SK-N-SH (cell line): Measurements from ENCODE around the gene SNX10. TPM values are rescaled to one million over a fixed set of nuclear protein-coding genes. Genes with fewer than 3 reads are reported as not detected.

Experiments
- CTCF ChIA-PET: fragments of 300-600, 350-600 bp; formaldehyde crosslinking; extraction: SDS; loops from one replicate; lab custom pipeline; 2021; lab: Yijun Ruan, JAX
- POLR2A ChIA-PET: fragments of 350-600 bp; sonication (Branson Sonifier 250); formaldehyde crosslinking; extraction: SDS; loops from one replicate; lab custom pipeline; 2020; ENCODE audit warnings: antibody characterized with exemption, inconsistent platforms; lab: Yijun Ruan, JAX
- DNase-seq: peaks from one replicate; pipeline ENCODE4 v3.0.0; 2012
- H2AFZ ChIP-seq: fragments of 200-600 bp; sonication (generic); 2 replicates; pipeline ENCODE4 v1.8.1; 2016; ENCODE audit warnings: antibody characterized with exemption, mild to moderate bottlenecking, low read depth
- H3F3A ChIP-seq: fragments of 200-600 bp; sonication (generic); replicated peaks from 2 replicates; pipeline ENCODE3; 2016; ENCODE audit warnings: antibody characterized with exemption, mild to moderate bottlenecking; ENCODE audit not compliant: insufficient read depth
- H3K27ac ChIP-seq, 2 experiments: fragments of 200-500 bp in 1 of 2; fragments of 200-600 bp in 1 of 2; sonication (Bioruptor generic) in 1 of 2; sonication (generic), shearing (Covaris generic) in 1 of 2; 2 replicates each; pipeline versions ENCODE4 v1.5.1 to v1.6.1; 2014 to 2016; ENCODE audit warnings: low read depth in 2 of 2, inconsistent platforms in 1 of 2, low read length in 1 of 2, mild to moderate bottlenecking in 1 of 2, mixed read lengths in 1 of 2
- H3K27me3 ChIP-seq: fragments of 200-600 bp; sonication (generic), shearing (Covaris generic); 2 replicates; pipeline ENCODE4 v1.6.1; 2016; ENCODE audit warnings: mixed run types; ENCODE audit not compliant: insufficient read depth
- H3K36me3 ChIP-seq, 2 experiments: fragments of 200-500 bp in 1 of 2; fragments of 200-600 bp in 1 of 2; sonication (Bioruptor generic) in 1 of 2; sonication (generic) in 1 of 2; replicated peaks in 1 of 2; 2 replicates each; pipeline versions ENCODE3 to v1.5.1; 2014 to 2016; ENCODE audit warnings: low read length in 1 of 2, mild to moderate bottlenecking in 1 of 2; ENCODE audit not compliant: insufficient read depth in 2 of 2, control insufficient read depth in 1 of 2
- H3K4me1 ChIP-seq, 2 experiments: fragments of 200-500 bp in 1 of 2; fragments of 200-600 bp in 1 of 2; sonication (Bioruptor generic) in 1 of 2; sonication (generic), shearing (Covaris generic) in 1 of 2; 2 replicates each; pipeline versions ENCODE4 v1.5.1 to v1.6.1; 2014 to 2016; ENCODE audit warnings: low read depth in 1 of 2, low read length in 1 of 2, mixed run types in 1 of 2; ENCODE audit not compliant: insufficient read depth in 2 of 2, control insufficient read depth in 1 of 2
- H3K4me2 ChIP-seq: fragments of 200-600 bp; sonication (generic), shearing (Covaris generic); 2 replicates; pipeline ENCODE4 v1.6.1; 2017; ENCODE audit warnings: mixed run types
- H3K4me3 ChIP-seq, 2 experiments: fragments of 200-500 bp in 1 of 2; fragments of 200-600 bp in 1 of 2; sonication (Bioruptor generic) in 1 of 2; sonication (generic), shearing (Covaris generic) in 1 of 2; 2 replicates each; pipeline versions ENCODE4 v1.5.1 to v1.8.1; 2014 to 2016; ENCODE audit warnings: low read depth in 2 of 2, inconsistent platforms in 1 of 2, low read length in 1 of 2, mild to moderate bottlenecking in 1 of 2, mixed read lengths in 1 of 2, moderate library complexity in 1 of 2
- H3K79me2 ChIP-seq: fragments of 200-600 bp; sonication (generic); 2 replicates; pipeline ENCODE4 v1.8.1; 2017; ENCODE audit warnings: mild to moderate bottlenecking; ENCODE audit not compliant: insufficient read depth
- H3K9ac ChIP-seq: fragments of 200-600 bp; sonication (generic); 2 replicates; pipeline ENCODE4 v1.6.1; 2017; ENCODE audit warnings: mixed run types
- H3K9me2 ChIP-seq: fragments of 200-600 bp; sonication (generic); 2 replicates; pipeline ENCODE4 v1.6.1; 2017; ENCODE audit warnings: mixed run types
- H3K9me3 ChIP-seq: fragments of 200-600 bp; sonication (generic); 2 replicates; pipeline ENCODE4 v1.6.1; 2017; ENCODE audit warnings: mixed run types, mild to moderate bottlenecking, moderate library complexity
- H4K20me1 ChIP-seq: fragments of 200-600 bp; sonication (generic); 2 replicates; pipeline ENCODE4 v1.6.1; 2017; ENCODE audit warnings: mild to moderate bottlenecking, mixed run types; ENCODE audit not compliant: insufficient read depth
- CHD2 ChIP-seq: fragments of 150-350 bp; IDR thresholded peaks from 2 replicates; pipeline ENCODE4 v1.6.1; 2018; ENCODE audit warnings: low read length; ENCODE audit not compliant: partially characterized antibody
- EP300 ChIP-seq, 2 experiments: IDR thresholded peaks; 2 replicates each; pipeline versions ENCODE4 v1.4.0 to v1.6.1; 2012; ENCODE audit warnings: borderline replicate concordance in 1 of 2, low read depth in 1 of 2, low read length in 1 of 2
- FOSL2 ChIP-seq: IDR thresholded peaks from 2 replicates; pipeline ENCODE4 v1.4.0; 2012; ENCODE audit warnings: low read depth, mild to moderate bottlenecking, moderate library complexity, borderline replicate concordance
- FOXJ3 ChIP-seq: sonication (generic); formaldehyde crosslinking; IDR thresholded peaks from 2 replicates; pipeline ENCODE4 v1.5.1; 2020; ENCODE audit warnings: mild to moderate bottlenecking, missing genetic modification reagents
- GATA2 ChIP-seq: sonication (generic); formaldehyde crosslinking; IDR thresholded peaks from 2 replicates; pipeline ENCODE4 v1.5.0; 2020; ENCODE audit warnings: mild to moderate bottlenecking, missing genetic modification reagents
- MEF2A ChIP-seq: IDR thresholded peaks from 2 replicates; pipeline ENCODE4 v1.4.0; 2012; ENCODE audit warnings: low read depth, borderline replicate concordance
- NFIC ChIP-seq: IDR thresholded peaks from 2 replicates; pipeline ENCODE4 v1.4.0; 2012; ENCODE audit warnings: borderline replicate concordance
- RAD21 ChIP-seq: IDR thresholded peaks from 2 replicates; pipeline ENCODE4 v1.6.1; 2012; ENCODE audit warnings: mild to moderate bottlenecking, low read length
- RCOR1 ChIP-seq: fragments of 150-350 bp; IDR thresholded peaks from 2 replicates; pipeline ENCODE4 v1.6.1; 2017; ENCODE audit warnings: antibody characterized with exemption, low read length
- RFX5 ChIP-seq: IDR thresholded peaks from 2 replicates; pipeline ENCODE4 v1.6.1; 2012; ENCODE audit warnings: mild to moderate bottlenecking, improper control_type of control experiment, low read length
- TAF1 ChIP-seq: IDR thresholded peaks from 2 replicates; pipeline ENCODE4 v1.6.1; 2012; ENCODE audit warnings: low read depth, mild to moderate bottlenecking, low read length, moderate library complexity, borderline replicate concordance
- WGBS: methylation state at CpG from one replicate; pipeline ENCODE4 v1.1.6; 2017; ENCODE audit warnings: low lambda C conversion rate; 5-methylcytosine and 5-hydroxymethylcytosine counted together
- polyA plus RNA-seq, 3 experiments: library from polyadenylated mRNA; depleted of rRNA; stranded (reverse); fragments of >200 nt; gene quantifications; 2 replicates each; pipeline ENCODE4 v1.2.3, GENCODE V29; 2012
- TF ChIP-seq, protein P1 (sequence below): IDR thresholded peaks from 2 replicates; pipeline ENCODE4; 2012
- TF ChIP-seq, protein P2 (sequence below): fragments of 200-600 bp; sonication (generic); IDR thresholded peaks from 2 replicates; pipeline ENCODE4 v1.6.1; 2017; ENCODE audit warnings: antibody characterized with exemption, mild to moderate bottlenecking, moderate library complexity
- TF ChIP-seq, protein P3 (sequence below): fragments of 150-350 bp; IDR thresholded peaks from 2 replicates; pipeline ENCODE4 v1.6.1; 2016; ENCODE audit warnings: mild to moderate bottlenecking, low read depth, low read length
- TF ChIP-seq, protein P4 (sequence below): IDR thresholded peaks from 2 replicates; pipeline ENCODE4 v1.4.0; 2012; ENCODE audit warnings: low read depth
- TF ChIP-seq, protein P5 (sequence below): IDR thresholded peaks from 2 replicates; pipeline ENCODE4 v1.4.0; 2012; ENCODE audit warnings: low read depth, borderline replicate concordance

Gene SNX10
- polyA plus RNA-seq, 1 of the 3 experiments (the other 2 are of a cell fraction), result 0.02 TPM

DNA sequence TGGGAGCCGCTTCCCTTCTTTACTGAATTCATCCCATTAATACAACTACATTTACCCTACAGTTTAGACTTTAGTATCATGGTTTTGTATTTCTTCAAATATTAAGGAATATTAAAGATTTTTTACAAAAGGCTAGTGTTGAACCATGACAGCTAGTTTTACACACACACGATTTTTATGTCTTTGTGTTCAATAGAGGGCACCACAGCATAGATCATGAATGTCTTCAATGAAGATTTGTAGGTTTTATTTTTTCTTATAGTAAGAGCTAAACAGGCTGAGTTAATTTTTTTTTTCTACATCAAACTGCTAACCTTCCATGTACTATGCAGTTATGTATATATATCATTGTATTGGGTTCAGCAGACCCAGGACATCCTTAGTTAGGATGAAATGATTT, 76.9 kb downstream of the SNX10 start:
- no peak for TF ChIP-seq RCOR1
- TF ChIP-seq, protein P1, sequence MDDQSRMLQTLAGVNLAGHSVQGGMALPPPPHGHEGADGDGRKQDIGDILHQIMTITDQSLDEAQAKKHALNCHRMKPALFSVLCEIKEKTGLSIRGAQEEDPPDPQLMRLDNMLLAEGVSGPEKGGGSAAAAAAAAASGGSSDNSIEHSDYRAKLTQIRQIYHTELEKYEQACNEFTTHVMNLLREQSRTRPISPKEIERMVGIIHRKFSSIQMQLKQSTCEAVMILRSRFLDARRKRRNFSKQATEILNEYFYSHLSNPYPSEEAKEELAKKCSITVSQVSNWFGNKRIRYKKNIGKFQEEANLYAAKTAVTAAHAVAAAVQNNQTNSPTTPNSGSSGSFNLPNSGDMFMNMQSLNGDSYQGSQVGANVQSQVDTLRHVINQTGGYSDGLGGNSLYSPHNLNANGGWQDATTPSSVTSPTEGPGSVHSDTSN, result no peak
- TF ChIP-seq CHD2, result no peak
- TF ChIP-seq, protein P2, sequence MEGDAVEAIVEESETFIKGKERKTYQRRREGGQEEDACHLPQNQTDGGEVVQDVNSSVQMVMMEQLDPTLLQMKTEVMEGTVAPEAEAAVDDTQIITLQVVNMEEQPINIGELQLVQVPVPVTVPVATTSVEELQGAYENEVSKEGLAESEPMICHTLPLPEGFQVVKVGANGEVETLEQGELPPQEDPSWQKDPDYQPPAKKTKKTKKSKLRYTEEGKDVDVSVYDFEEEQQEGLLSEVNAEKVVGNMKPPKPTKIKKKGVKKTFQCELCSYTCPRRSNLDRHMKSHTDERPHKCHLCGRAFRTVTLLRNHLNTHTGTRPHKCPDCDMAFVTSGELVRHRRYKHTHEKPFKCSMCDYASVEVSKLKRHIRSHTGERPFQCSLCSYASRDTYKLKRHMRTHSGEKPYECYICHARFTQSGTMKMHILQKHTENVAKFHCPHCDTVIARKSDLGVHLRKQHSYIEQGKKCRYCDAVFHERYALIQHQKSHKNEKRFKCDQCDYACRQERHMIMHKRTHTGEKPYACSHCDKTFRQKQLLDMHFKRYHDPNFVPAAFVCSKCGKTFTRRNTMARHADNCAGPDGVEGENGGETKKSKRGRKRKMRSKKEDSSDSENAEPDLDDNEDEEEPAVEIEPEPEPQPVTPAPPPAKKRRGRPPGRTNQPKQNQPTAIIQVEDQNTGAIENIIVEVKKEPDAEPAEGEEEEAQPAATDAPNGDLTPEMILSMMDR, result peak; percentile 34
- peak; percentile 50 for TF ChIP-seq RAD21
- TF ChIP-seq RFX5, result no peak
- TF ChIP-seq NFIC, result no peak
- TF ChIP-seq EP300 (IDR thresholded peaks at IDR 0.05; ENCODE audit: borderline replicate concordance in 1 of 2, low read depth in 1 of 2, low read length in 1 of 2), result no peak
- TF ChIP-seq FOSL2, result no peak
- TF ChIP-seq, protein P3, sequence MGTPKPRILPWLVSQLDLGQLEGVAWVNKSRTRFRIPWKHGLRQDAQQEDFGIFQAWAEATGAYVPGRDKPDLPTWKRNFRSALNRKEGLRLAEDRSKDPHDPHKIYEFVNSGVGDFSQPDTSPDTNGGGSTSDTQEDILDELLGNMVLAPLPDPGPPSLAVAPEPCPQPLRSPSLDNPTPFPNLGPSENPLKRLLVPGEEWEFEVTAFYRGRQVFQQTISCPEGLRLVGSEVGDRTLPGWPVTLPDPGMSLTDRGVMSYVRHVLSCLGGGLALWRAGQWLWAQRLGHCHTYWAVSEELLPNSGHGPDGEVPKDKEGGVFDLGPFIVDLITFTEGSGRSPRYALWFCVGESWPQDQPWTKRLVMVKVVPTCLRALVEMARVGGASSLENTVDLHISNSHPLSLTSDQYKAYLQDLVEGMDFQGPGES, result no peak
- no peak for TF ChIP-seq GATA2 (CRISPR knock-in tag)
- no peak for TF ChIP-seq FOXJ3 (CRISPR knock-in tag)
- TF ChIP-seq, protein P4, sequence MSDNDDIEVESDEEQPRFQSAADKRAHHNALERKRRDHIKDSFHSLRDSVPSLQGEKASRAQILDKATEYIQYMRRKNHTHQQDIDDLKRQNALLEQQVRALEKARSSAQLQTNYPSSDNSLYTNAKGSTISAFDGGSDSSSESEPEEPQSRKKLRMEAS, result no peak
- no peak for TF ChIP-seq MEF2A
- no peak for TF ChIP-seq TAF1
- TF ChIP-seq, protein P5, sequence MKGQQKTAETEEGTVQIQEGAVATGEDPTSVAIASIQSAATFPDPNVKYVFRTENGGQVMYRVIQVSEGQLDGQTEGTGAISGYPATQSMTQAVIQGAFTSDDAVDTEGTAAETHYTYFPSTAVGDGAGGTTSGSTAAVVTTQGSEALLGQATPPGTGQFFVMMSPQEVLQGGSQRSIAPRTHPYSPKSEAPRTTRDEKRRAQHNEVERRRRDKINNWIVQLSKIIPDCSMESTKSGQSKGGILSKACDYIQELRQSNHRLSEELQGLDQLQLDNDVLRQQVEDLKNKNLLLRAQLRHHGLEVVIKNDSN, result no peak
- Histone ChIP-seq H3F3A (no peaks in the 10 kb centered on the region), H3K79me2 (no peaks in the 10 kb centered on the region), H3K27me3 (peaks cover 23% of the 10 kb centered on the region; the same call in 1 of the 2 replicates), H3K9me3 (no peaks in the 10 kb centered on the region), H3K36me3 (no peaks in the 10 kb centered on the region), H4K20me1 (no peaks in the 10 kb centered on the region), H3K4me2 (no peak overlapping the region), H2AFZ (no peak overlapping the region), H3K4me3 (no peak overlapping the region), H3K27ac (no peak overlapping the region), H3K4me1 (peaks cover 0 to 9% of the 10 kb centered on the region in 2 experiments; a peak in 2 of 4 replicates), H3K9ac (no peak overlapping the region), H3K9me2 (no peaks in the 10 kb centered on the region)
- ChIA-PET CTCF (interaction anchor here (1.0 to 18.0 kb wide), 60 partner anchors 8 to 811 kb away, joined by 3 to 716 read pairs (median 7); partner anchors contain the start of genes HOXA5 and HOXA7), POLR2A (interaction anchor here (1.0 to 1.9 kb wide), 2 partner anchors 277 to 299 kb away, joined by 4 to 10 read pairs; no protein-coding TSS in a partner anchor)
- no peak for DNase-seq
- 47% methylated on average over 2 of the region's 2 CpGs for WGBS
